ENCODE measurements around the gene PTN. TPM values are rescaled to one million over a fixed set of nuclear protein-coding genes. Genes with fewer than 3 reads are reported as not detected.

Gene PTN
- polyA plus RNA-seq, 1 experiment: 33.5 TPM

GRCh38 chr7:137258552-137258951 lies 85.0 kb downstream of the PTN start:
- ChIA-PET POLR2A (no interaction called here), CTCF (no interaction called here)
- TF ChIP-seq CTCF (IDR thresholded peaks at IDR 0.05; ENCODE audit: insufficient read depth, low read depth, low read length): no peak
- Histone ChIP-seq H3K4me3 (ENCODE audit: low read depth, low read length) (no peak overlapping the region), H3K27me3 (ENCODE audit: control insufficient read depth, insufficient read depth, low read length) (no peaks in the 10 kb centered on the region), H3K36me3 (ENCODE audit: control insufficient read depth, insufficient read depth, low read length) (no peaks in the 10 kb centered on the region)
- no peak for DNase-seq (ENCODE audit: low read depth)

- ChIA-PET CTCF (no interaction called here), POLR2A (no interaction called here)
- no peak overlapping the region for H3K4me3 ChIP-seq (ENCODE audit: low read depth, low read length)
- H3K36me3 ChIP-seq (ENCODE audit: control insufficient read depth, insufficient read depth, low read length): no peaks in the 10 kb centered on the region
- H3K27me3 ChIP-seq (ENCODE audit: control insufficient read depth, insufficient read depth, low read length): no peaks in the 10 kb centered on the region
- no peak for TF ChIP-seq CTCF (IDR thresholded peaks at IDR 0.05; ENCODE audit: insufficient read depth, low read depth, low read length)
- no peak for DNase-seq (ENCODE audit: low read depth)
Observed at GRCh38 chr7:137254766-137255165, 88.8 kb downstream of the PTN start.

- CTCF ChIA-PET: no interaction called here
Observed at GRCh38 chr7:137245890-137246289, 97.6 kb downstream of the PTN start.

GRCh38 chr7:137245186-137245585 lies 98.3 kb downstream of the PTN start:
- Histone ChIP-seq H3K36me3 (ENCODE audit: control insufficient read depth, insufficient read depth, low read length) (no peaks in the 10 kb centered on the region), H3K4me3 (ENCODE audit: low read depth, low read length) (no peak overlapping the region), H3K27me3 (ENCODE audit: control insufficient read depth, insufficient read depth, low read length) (no peaks in the 10 kb centered on the region)
- DNase-seq (ENCODE audit: low read depth): no peak
- POLR2A ChIA-PET: no interaction called here
- no peak for TF ChIP-seq CTCF (IDR thresholded peaks at IDR 0.05; ENCODE audit: insufficient read depth, low read depth, low read length)
- CTCF ChIA-PET: no interaction called here

More at GRCh38 chr7:137245890-137246289, 97.6 kb downstream of the PTN start:
- Histone ChIP-seq H3K4me3 (ENCODE audit: low read depth, low read length) (no peak overlapping the region), H3K36me3 (ENCODE audit: control insufficient read depth, insufficient read depth, low read length) (no peaks in the 10 kb centered on the region), H3K27me3 (ENCODE audit: control insufficient read depth, insufficient read depth, low read length) (no peaks in the 10 kb centered on the region)
- POLR2A ChIA-PET: no interaction called here
- no peak for TF ChIP-seq CTCF (IDR thresholded peaks at IDR 0.05; ENCODE audit: insufficient read depth, low read depth, low read length)
- DNase-seq (ENCODE audit: low read depth): no peak

GRCh38 chr7:137243741-137244140 lies 99.8 kb downstream of the PTN start:
- Histone ChIP-seq H3K27me3 (ENCODE audit: control insufficient read depth, insufficient read depth, low read length) (no peaks in the 10 kb centered on the region), H3K4me3 (ENCODE audit: low read depth, low read length) (no peak overlapping the region), H3K36me3 (ENCODE audit: control insufficient read depth, insufficient read depth, low read length) (no peaks in the 10 kb centered on the region)
- TF ChIP-seq CTCF (IDR thresholded peaks at IDR 0.05; ENCODE audit: insufficient read depth, low read depth, low read length): no peak
- CTCF ChIA-PET: interaction anchor here (0.6 kb wide), 1 partner anchor 89 kb away, joined by 3 read pairs; no protein-coding TSS in a partner anchor
- DNase-seq (ENCODE audit: low read depth): no peak
- POLR2A ChIA-PET: no interaction called here
